Ovary (tissue), 9 donors: ENCODE data around the gene OR10H5. TPM values are rescaled to one million over a fixed set of nuclear protein-coding genes. Genes with fewer than 3 reads are reported as not detected.

Source experiments
- polyA plus RNA-seq, 2 donors: library from polyadenylated mRNA; stranded (reverse); fragments of 200-250 nt in 1 of 2; fragments of 350-450 nt in 1 of 2; fragmentation: Illumina TruSeq in 1 of 2; extraction: RNeasy Lipid Tissue Mini Kit (QIAGEN cat#74804) in 1 of 2; gene quantifications; one replicate each; pipeline ENCODE4 v1.2.3, GENCODE V29; 2013 to 2014
- total RNA-seq, 7 donors: library from RNA; depleted of rRNA in 2 of 7; stranded (reverse); fragments of >200 nt in 2 of 7; fragmentation: NEBNext Ultra II Directional in 3 of 7; extraction: Animal tissue kit (Norgen Biotek cat#: 25700) in 3 of 7; gene quantifications; one replicate each; pipeline versions ENCODE4 v1.1.0 to v1.2.4, GENCODE V29; 2016 to 2023
- donor health status: DM: no; HTN: no; CAD: no; lungs with moderate emphysema.
- donor health status: DM: no; HTN: no; CAD: no.
- donor health status: Bipolar disorder and iron deficiency.
- donor health status: DM: yes; HTN: yes; CAD: no.
- donor health status: DM: no; HTN: no; CAD: no.
- donor health status: DM: yes; HTN: yes; CAD: no.

OR10H5 gene
- total and polyA plus RNA-seq, 9 donors, result not detected

Other genes starting within 250 kb of the OR10H5 start
- gene CYP4F8, start 172.4 kb upstream of the OR10H5 start, total RNA-seq, result 1 to 10 TPM in 1 of 7 donors, not detected in 6; 1.1 TPM
- gene CYP4F8, start 172.4 kb upstream of the OR10H5 start, polyA plus RNA-seq, result not detected
- gene CYP4F3, start 146.8 kb upstream of the OR10H5 start, total RNA-seq, result 1 to 10 TPM in 1 of 7 donors, under 1 TPM in 5, not detected in 1; 0.15 to 1.8 (median 0.38) TPM
- under 1 TPM in 1 of 2 donors, not detected in 1; 0.13 TPM for gene CYP4F3, start 146.8 kb upstream of the OR10H5 start, polyA plus RNA-seq
- 10 to 100 TPM in 3 of 7 donors, 1 to 10 TPM in 4; 2.7 to 14.1 (median 9.4) TPM for gene CYP4F12, start 114.6 kb upstream of the OR10H5 start, total RNA-seq
- gene CYP4F12, start 114.6 kb upstream of the OR10H5 start, polyA plus RNA-seq, result 1 to 10 TPM; 4.0 to 8.9 TPM
- gene OR10H2, start 59.6 kb upstream of the OR10H5 start, total RNA-seq, result not detected
- gene OR10H2, start 59.6 kb upstream of the OR10H5 start, polyA plus RNA-seq, result not detected
- not detected for gene OR10H3, start 49.7 kb upstream of the OR10H5 start, total RNA-seq
- gene OR10H3, start 49.7 kb upstream of the OR10H5 start, polyA plus RNA-seq, result not detected
- gene OR10H1, start 28.0 kb downstream of the OR10H5 start, total RNA-seq, result not detected
- not detected for gene OR10H1, start 28.0 kb downstream of the OR10H5 start, polyA plus RNA-seq
- gene CYP4F2, start 110.4 kb downstream of the OR10H5 start, total RNA-seq, result 1 to 10 TPM in 1 of 7 donors, under 1 TPM in 1, not detected in 5; 0.75 to 1.1 TPM
- not detected for gene CYP4F2, start 110.4 kb downstream of the OR10H5 start, polyA plus RNA-seq
- gene CYP4F11, start 146.9 kb downstream of the OR10H5 start, total RNA-seq, result 1 to 10 TPM in 1 of 7 donors, under 1 TPM in 6; 0.13 to 1.3 (median 0.30) TPM
- under 1 TPM in 1 of 2 donors, not detected in 1; 0.15 TPM for gene CYP4F11, start 146.9 kb downstream of the OR10H5 start, polyA plus RNA-seq
- gene OR10H4, start 161.3 kb downstream of the OR10H5 start, total RNA-seq, result not detected
- gene OR10H4, start 161.3 kb downstream of the OR10H5 start, polyA plus RNA-seq, result not detected